GM12878 (cell line): ENCODE results near the gene AZU1. TPM values are rescaled to one million over a fixed set of nuclear protein-coding genes. Genes with fewer than 3 reads are reported as not detected.

Experiments used
- BHLHE40 ChIP-seq, 2 experiments: fragments of 450-650 bp in 1 of 2; IDR thresholded peaks; 2 replicates each; pipeline ENCODE4 v1.6.1; 2011 to 2017; ENCODE audit warnings: low read depth in 2 of 2, borderline replicate concordance in 1 of 2, improper control_type of control experiment in 1 of 2, low read length in 1 of 2, mild to moderate bottlenecking in 1 of 2
- EGR1 ChIP-seq, 2 experiments: IDR thresholded peaks; 1 replicate in 1 of 2; 2 replicates in 1 of 2; pipeline ENCODE4 v1.6.1; 2011 to 2012; ENCODE audit warnings: low read depth in 2 of 2, low read length in 2 of 2, borderline replicate concordance in 1 of 2, mild to moderate bottlenecking in 1 of 2, moderate library complexity in 1 of 2
- MTA3 ChIP-seq: IDR thresholded peaks from 2 replicates; pipeline ENCODE4 v1.6.1; 2012; ENCODE audit warnings: low read length, inconsistent platforms, borderline replicate concordance
- PAX5 ChIP-seq: IDR thresholded peaks from 2 replicates; pipeline ENCODE4 v1.6.1; 2011; ENCODE audit warnings: low read depth, low read length, borderline replicate concordance
- SMAD1 ChIP-seq: fragments of 450-650 bp; IDR thresholded peaks from 2 replicates; pipeline ENCODE4 v1.6.1; 2018; ENCODE audit warnings: mild to moderate bottlenecking, low read depth; ENCODE audit not compliant: partially characterized antibody
- SMC3 ChIP-seq: IDR thresholded peaks from 2 replicates; pipeline ENCODE4 v1.6.1; 2011; ENCODE audit warnings: low read length, improper control_type of control experiment, borderline replicate concordance
- STAT3 ChIP-seq: IDR thresholded peaks from 2 replicates; pipeline ENCODE4 v1.6.1; 2011; ENCODE audit warnings: low read depth, low read length, improper control_type of control experiment
- ZNF622 ChIP-seq: fragments of 450-650 bp; IDR thresholded peaks from 2 replicates; pipeline ENCODE4 v1.6.1; 2017; ENCODE audit warnings: mild to moderate bottlenecking, inconsistent platforms
- polyA plus RNA-seq, 11 experiments: library from polyadenylated mRNA; depleted of rRNA in 4 of 11; unstranded in 6 of 11; stranded (reverse) in 5 of 11; fragments of >200 nt; fragmentation: Nextera tagmentation in 4 of 11; fragmentation: Illumina TruSeq in 1 of 11; extraction: Ambion mirVana in 4 of 11; extraction: Trizol in 1 of 11; gene quantifications; 1 replicate in 1 of 11; 2 replicates in 10 of 11; pipeline versions ENCODE4 v1.2.1 to v1.2.3, GENCODE V29; 2011 to 2016; ENCODE audit warnings: inconsistent platforms in 2 of 11, missing spikeins in 2 of 11, low read depth in 1 of 11
- total RNA-seq, 4 experiments: library from RNA; depleted of rRNA in 3 of 4; stranded (reverse); fragments of >200 nt in 3 of 4; fragmentation: Illumina TruSeq in 1 of 4; extraction: Trizol in 1 of 4; gene quantifications; 2 replicates each; pipeline versions ENCODE4 v1.2.1 to v1.2.3, GENCODE V29; 2013 to 2021
- TF ChIP-seq, protein P1 (sequence below): IDR thresholded peaks from 2 replicates; pipeline ENCODE4 v1.6.1; 2011; ENCODE audit warnings: borderline replicate concordance, low read depth, mild to moderate bottlenecking, moderate library complexity, low read length; ENCODE audit not compliant: insufficient read depth, poor library complexity, severe bottlenecking
- TF ChIP-seq, protein P2 (sequence below): fragments of 150-350 bp; IDR thresholded peaks from 2 replicates; pipeline ENCODE4 v1.6.1; 2014; ENCODE audit warnings: mild to moderate bottlenecking, low read depth, low read length
- TF ChIP-seq, protein P3 (sequence below): IDR thresholded peaks from 2 replicates; pipeline ENCODE4 v1.6.1; 2012; ENCODE audit warnings: low read depth, low read length, improper control_type of control experiment
- TF ChIP-seq, protein P4 (sequence below): fragments of 450-650 bp; IDR thresholded peaks from 2 replicates; pipeline ENCODE4 v1.6.1; 2017; ENCODE audit warnings: mild to moderate bottlenecking
- TF ChIP-seq, protein P5 (sequence below): IDR thresholded peaks from 2 replicates; pipeline ENCODE4 v1.6.1; 2012; ENCODE audit warnings: mild to moderate bottlenecking, low read depth, low read length

Gene AZU1
- total and polyA plus RNA-seq, 10 of the 15 experiments (the other 5 are each of a cell fraction or from before 2014, with no cell fraction given) = not detected

DNA sequence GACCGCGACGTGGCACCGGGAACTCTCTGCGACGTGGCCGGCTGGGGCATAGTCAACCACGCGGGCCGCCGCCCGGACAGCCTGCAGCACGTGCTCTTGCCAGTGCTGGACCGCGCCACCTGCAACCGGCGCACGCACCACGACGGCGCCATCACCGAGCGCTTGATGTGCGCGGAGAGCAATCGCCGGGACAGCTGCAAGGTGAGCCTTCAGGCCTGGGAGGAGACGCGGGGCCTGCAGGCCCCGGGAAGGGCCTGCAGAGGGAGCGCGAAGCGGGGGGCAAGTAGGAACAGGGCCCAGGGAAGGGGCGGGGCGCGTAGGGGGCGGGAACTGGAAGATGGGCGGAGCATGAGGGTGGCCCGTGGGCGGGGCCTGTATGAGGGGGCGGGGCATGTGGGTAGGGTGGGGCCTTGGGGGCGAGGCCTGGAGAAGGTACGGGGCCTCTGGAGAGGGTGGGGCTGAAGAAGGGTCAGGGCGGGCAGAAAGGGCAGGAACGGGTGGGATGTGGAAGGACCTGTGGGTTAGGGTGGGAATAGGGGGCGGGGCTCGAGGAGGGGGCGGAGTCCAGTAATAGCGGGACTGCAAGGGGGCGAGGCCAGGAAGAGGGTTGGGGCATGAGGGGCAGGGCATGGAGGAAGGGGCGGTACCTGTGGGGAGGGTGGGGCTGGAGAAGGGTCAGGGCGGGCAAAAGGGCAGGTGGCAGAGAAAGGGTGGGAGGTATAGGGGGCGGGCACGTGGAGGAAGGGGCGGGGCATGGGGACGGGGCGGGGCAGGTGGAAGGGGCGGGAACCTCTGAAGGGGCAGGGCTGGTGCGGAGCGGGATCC lies 34.3 kb downstream of the AZU1 start (continued):
- TF ChIP-seq, protein P1, sequence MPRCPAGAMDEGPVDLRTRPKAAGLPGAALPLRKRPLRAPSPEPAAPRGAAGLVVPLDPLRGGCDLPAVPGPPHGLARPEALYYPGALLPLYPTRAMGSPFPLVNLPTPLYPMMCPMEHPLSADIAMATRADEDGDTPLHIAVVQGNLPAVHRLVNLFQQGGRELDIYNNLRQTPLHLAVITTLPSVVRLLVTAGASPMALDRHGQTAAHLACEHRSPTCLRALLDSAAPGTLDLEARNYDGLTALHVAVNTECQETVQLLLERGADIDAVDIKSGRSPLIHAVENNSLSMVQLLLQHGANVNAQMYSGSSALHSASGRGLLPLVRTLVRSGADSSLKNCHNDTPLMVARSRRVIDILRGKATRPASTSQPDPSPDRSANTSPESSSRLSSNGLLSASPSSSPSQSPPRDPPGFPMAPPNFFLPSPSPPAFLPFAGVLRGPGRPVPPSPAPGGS = no peak
- no peak for TF ChIP-seq MTA3
- no peak for TF ChIP-seq SMAD1
- TF ChIP-seq, protein P2, sequence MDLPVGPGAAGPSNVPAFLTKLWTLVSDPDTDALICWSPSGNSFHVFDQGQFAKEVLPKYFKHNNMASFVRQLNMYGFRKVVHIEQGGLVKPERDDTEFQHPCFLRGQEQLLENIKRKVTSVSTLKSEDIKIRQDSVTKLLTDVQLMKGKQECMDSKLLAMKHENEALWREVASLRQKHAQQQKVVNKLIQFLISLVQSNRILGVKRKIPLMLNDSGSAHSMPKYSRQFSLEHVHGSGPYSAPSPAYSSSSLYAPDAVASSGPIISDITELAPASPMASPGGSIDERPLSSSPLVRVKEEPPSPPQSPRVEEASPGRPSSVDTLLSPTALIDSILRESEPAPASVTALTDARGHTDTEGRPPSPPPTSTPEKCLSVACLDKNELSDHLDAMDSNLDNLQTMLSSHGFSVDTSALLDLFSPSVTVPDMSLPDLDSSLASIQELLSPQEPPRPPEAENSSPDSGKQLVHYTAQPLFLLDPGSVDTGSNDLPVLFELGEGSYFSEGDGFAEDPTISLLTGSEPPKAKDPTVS = no peak
- TF ChIP-seq, protein P3, sequence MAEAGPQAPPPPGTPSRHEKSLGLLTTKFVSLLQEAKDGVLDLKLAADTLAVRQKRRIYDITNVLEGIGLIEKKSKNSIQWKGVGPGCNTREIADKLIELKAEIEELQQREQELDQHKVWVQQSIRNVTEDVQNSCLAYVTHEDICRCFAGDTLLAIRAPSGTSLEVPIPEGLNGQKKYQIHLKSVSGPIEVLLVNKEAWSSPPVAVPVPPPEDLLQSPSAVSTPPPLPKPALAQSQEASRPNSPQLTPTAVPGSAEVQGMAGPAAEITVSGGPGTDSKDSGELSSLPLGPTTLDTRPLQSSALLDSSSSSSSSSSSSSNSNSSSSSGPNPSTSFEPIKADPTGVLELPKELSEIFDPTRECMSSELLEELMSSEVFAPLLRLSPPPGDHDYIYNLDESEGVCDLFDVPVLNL = no peak
- no peak for TF ChIP-seq STAT3
- TF ChIP-seq, protein P4, sequence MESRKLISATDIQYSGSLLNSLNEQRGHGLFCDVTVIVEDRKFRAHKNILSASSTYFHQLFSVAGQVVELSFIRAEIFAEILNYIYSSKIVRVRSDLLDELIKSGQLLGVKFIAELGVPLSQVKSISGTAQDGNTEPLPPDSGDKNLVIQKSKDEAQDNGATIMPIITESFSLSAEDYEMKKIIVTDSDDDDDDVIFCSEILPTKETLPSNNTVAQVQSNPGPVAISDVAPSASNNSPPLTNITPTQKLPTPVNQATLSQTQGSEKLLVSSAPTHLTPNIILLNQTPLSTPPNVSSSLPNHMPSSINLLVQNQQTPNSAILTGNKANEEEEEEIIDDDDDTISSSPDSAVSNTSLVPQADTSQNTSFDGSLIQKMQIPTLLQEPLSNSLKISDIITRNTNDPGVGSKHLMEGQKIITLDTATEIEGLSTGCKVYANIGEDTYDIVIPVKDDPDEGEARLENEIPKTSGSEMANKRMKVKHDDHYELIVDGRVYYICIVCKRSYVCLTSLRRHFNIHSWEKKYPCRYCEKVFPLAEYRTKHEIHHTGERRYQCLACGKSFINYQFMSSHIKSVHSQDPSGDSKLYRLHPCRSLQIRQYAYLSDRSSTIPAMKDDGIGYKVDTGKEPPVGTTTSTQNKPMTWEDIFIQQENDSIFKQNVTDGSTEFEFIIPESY = 0 out of 2 replicates have a peak, but pooled peaks have one; percentile 16
- TF ChIP-seq, protein P5, sequence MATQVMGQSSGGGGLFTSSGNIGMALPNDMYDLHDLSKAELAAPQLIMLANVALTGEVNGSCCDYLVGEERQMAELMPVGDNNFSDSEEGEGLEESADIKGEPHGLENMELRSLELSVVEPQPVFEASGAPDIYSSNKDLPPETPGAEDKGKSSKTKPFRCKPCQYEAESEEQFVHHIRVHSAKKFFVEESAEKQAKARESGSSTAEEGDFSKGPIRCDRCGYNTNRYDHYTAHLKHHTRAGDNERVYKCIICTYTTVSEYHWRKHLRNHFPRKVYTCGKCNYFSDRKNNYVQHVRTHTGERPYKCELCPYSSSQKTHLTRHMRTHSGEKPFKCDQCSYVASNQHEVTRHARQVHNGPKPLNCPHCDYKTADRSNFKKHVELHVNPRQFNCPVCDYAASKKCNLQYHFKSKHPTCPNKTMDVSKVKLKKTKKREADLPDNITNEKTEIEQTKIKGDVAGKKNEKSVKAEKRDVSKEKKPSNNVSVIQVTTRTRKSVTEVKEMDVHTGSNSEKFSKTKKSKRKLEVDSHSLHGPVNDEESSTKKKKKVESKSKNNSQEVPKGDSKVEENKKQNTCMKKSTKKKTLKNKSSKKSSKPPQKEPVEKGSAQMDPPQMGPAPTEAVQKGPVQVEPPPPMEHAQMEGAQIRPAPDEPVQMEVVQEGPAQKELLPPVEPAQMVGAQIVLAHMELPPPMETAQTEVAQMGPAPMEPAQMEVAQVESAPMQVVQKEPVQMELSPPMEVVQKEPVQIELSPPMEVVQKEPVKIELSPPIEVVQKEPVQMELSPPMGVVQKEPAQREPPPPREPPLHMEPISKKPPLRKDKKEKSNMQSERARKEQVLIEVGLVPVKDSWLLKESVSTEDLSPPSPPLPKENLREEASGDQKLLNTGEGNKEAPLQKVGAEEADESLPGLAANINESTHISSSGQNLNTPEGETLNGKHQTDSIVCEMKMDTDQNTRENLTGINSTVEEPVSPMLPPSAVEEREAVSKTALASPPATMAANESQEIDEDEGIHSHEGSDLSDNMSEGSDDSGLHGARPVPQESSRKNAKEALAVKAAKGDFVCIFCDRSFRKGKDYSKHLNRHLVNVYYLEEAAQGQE = no peak
- TF ChIP-seq BHLHE40 (IDR thresholded peaks at IDR 0.05; ENCODE audit: borderline replicate concordance in 1 of 2, low read depth in 2 of 2, low read length in 1 of 2) = peak in 1 of 2 experiments; percentile 62; a peak in 1 of 4 replicates
- TF ChIP-seq ZNF622 = no peak
- no peak for TF ChIP-seq PAX5
- TF ChIP-seq EGR1 (IDR thresholded peaks at IDR 0.05; ENCODE audit: borderline replicate concordance in 1 of 2, low read depth in 2 of 2, low read length in 2 of 2) = 0 out of 3 replicates have a peak, but pooled peaks of 1 of the 2 experiments have one; percentile 0
- TF ChIP-seq SMC3 = peak; percentile 19; the same call in 1 of the 2 replicates
